ENCODE data around the gene ENGASE.

Gene ENGASE

GRCh38 chr17:79102214-79102613 is 27.6 kb downstream of the ENGASE start:
- Histone ChIP-seq H3K4me2 (ENCODE audit: low read depth, low read length, poor library complexity, severe bottlenecking) (no peak overlapping the region), H3K79me2 (ENCODE audit: insufficient read depth, low read length) (no peaks in the 10 kb centered on the region), H3K4me3 (ENCODE audit: insufficient read depth, low read length, poor library complexity, severe bottlenecking) (no peak overlapping the region), H3K9ac (ENCODE audit: low read length) (no peak overlapping the region), H3K9me2 (replicated peaks; ENCODE audit: insufficient read depth, low read length) (no peaks in the 10 kb centered on the region), H4K20me1 (ENCODE audit: low read depth, low read length) (no peaks in the 10 kb centered on the region), H3K36me3 (ENCODE audit: low read length) (no peaks in the 10 kb centered on the region), H2AFZ (ENCODE audit: low read depth, low read length, severe bottlenecking) (no peak overlapping the region), H3K9me3 (ENCODE audit: insufficient read depth, low read length) (no peaks in the 10 kb centered on the region), H3K27me3 (ENCODE audit: low read length) (no peaks in the 10 kb centered on the region), H3K27ac (ENCODE audit: low read depth, low read length) (no peak overlapping the region), H3F3A (ENCODE audit: insufficient read depth) (no peaks in the 10 kb centered on the region)
- no peak for TF ChIP-seq EZH2phosphoT487 (conservative IDR thresholded peaks at IDR 0.05; ENCODE audit: low read length)
- TF ChIP-seq CTCF (IDR thresholded peaks at IDR 0.05; ENCODE audit: insufficient read depth, low read length, poor library complexity, severe bottlenecking) = no peak

GRCh38 chr17:79104898-79105600 is 30.4 kb downstream of the ENGASE start:
- H3K4me2 ChIP-seq (ENCODE audit: low read depth, low read length, poor library complexity, severe bottlenecking) = no peak overlapping the region
- no peaks in the 10 kb centered on the region for H3K36me3 ChIP-seq (ENCODE audit: low read length)
- no peaks in the 10 kb centered on the region for H3K9me3 ChIP-seq (ENCODE audit: insufficient read depth, low read length)
- H3K27me3 ChIP-seq (ENCODE audit: low read length) = no peaks in the 10 kb centered on the region
- H3F3A ChIP-seq (ENCODE audit: insufficient read depth) = no peaks in the 10 kb centered on the region
- no peaks in the 10 kb centered on the region for H3K9me2 ChIP-seq (replicated peaks; ENCODE audit: insufficient read depth, low read length)
- H3K4me3 ChIP-seq (ENCODE audit: insufficient read depth, low read length, poor library complexity, severe bottlenecking) = no peak overlapping the region
- no peak overlapping the region for H2AFZ ChIP-seq (ENCODE audit: low read depth, low read length, severe bottlenecking)
- no peaks in the 10 kb centered on the region for H4K20me1 ChIP-seq (ENCODE audit: low read depth, low read length)
- no peaks in the 10 kb centered on the region for H3K79me2 ChIP-seq (ENCODE audit: insufficient read depth, low read length)
- TF ChIP-seq CTCF (IDR thresholded peaks at IDR 0.05; ENCODE audit: insufficient read depth, low read length, poor library complexity, severe bottlenecking) (no peak), EZH2phosphoT487 (conservative IDR thresholded peaks at IDR 0.05; ENCODE audit: low read length) (no peak)
- H3K9ac ChIP-seq (ENCODE audit: low read length) = no peak overlapping the region
- no peak overlapping the region for H3K27ac ChIP-seq (ENCODE audit: low read depth, low read length)

GRCh38 chr17:79105937-79106336 is 31.3 kb downstream of the ENGASE start:
- Histone ChIP-seq H3K4me3 (ENCODE audit: insufficient read depth, low read length, poor library complexity, severe bottlenecking) (no peak overlapping the region), H3K9me2 (replicated peaks; ENCODE audit: insufficient read depth, low read length) (no peaks in the 10 kb centered on the region), H3K27ac (ENCODE audit: low read depth, low read length) (no peak overlapping the region), H3K27me3 (ENCODE audit: low read length) (no peaks in the 10 kb centered on the region), H2AFZ (ENCODE audit: low read depth, low read length, severe bottlenecking) (no peak overlapping the region), H3K4me2 (ENCODE audit: low read depth, low read length, poor library complexity, severe bottlenecking) (no peak overlapping the region), H3K9me3 (ENCODE audit: insufficient read depth, low read length) (no peaks in the 10 kb centered on the region), H3K36me3 (ENCODE audit: low read length) (no peaks in the 10 kb centered on the region), H3K79me2 (ENCODE audit: insufficient read depth, low read length) (no peaks in the 10 kb centered on the region), H3K9ac (ENCODE audit: low read length) (no peak overlapping the region), H4K20me1 (ENCODE audit: low read depth, low read length) (no peaks in the 10 kb centered on the region), H3F3A (ENCODE audit: insufficient read depth) (no peaks in the 10 kb centered on the region)
- TF ChIP-seq CTCF (IDR thresholded peaks at IDR 0.05; ENCODE audit: insufficient read depth, low read length, poor library complexity, severe bottlenecking) = no peak
- no peak for TF ChIP-seq EZH2phosphoT487 (conservative IDR thresholded peaks at IDR 0.05; ENCODE audit: low read length)

Data from SU-DHL-6 (cell line).